SKM-1 (cell line): ENCODE data around the gene OGFRL1.

Experiments used
- DNase-seq: peaks from one replicate; lab custom pipeline; 2025; ENCODE audit not compliant: unreplicated experiment; lab: John Stamatoyannopoulos, UW

OGFRL1 gene

GRCh38 chr6:71333050-71333449, 44.4 kb downstream of the OGFRL1 start:
- DNase-seq = no peak

- DNase-seq = no peak
These were observed 45.1 kb downstream of the OGFRL1 start for GRCh38 chr6:71333697-71334096.

- no peak for DNase-seq
These were observed 46.2 kb downstream of the OGFRL1 start for GRCh38 chr6:71334768-71335167.

GRCh38 chr6:71335544-71335943, 46.9 kb downstream of the OGFRL1 start:
- DNase-seq = no peak

- DNase-seq = no peak
These were observed 48.3 kb downstream of the OGFRL1 start for GRCh38 chr6:71336901-71337300.

GRCh38 chr6:71338540-71339316, 50.1 kb downstream of the OGFRL1 start:
- no peak for DNase-seq

GRCh38 chr6:71342772-71343171, 54.2 kb downstream of the OGFRL1 start:
- DNase-seq = no peak

GRCh38 chr6:71345476-71346333, 57.1 kb downstream of the OGFRL1 start:
- no peak for DNase-seq

GRCh38 chr6:71346334-71346694, 57.7 kb downstream of the OGFRL1 start:
- no peak for DNase-seq

GRCh38 chr6:71347119-71347518, 58.5 kb downstream of the OGFRL1 start:
- DNase-seq = no peak

GRCh38 chr6:71349395-71349794, 60.8 kb downstream of the OGFRL1 start:
- DNase-seq = peak; percentile 36

GRCh38 chr6:71349976-71350615, 61.5 kb downstream of the OGFRL1 start:
- no peak for DNase-seq

- DNase-seq = no peak
These were observed 62.6 kb downstream of the OGFRL1 start for GRCh38 chr6:71351190-71351589.
